OCI-LY1 (cell line): ENCODE data around the gene BMPER.

Experiments
- CTCF ChIP-seq: fragments of 200-600 bp; sonication (generic), shearing (Covaris generic); IDR thresholded peaks from 2 replicates; pipeline ENCODE4 v1.5.1; 2017; ENCODE audit warnings: mild to moderate bottlenecking, antibody characterized with exemption, low read length, moderate library complexity, mixed read lengths
- EZH2 ChIP-seq: fragments of 200-600 bp; sonication (generic), shearing (Covaris generic); IDR thresholded peaks from 2 replicates; pipeline ENCODE4 v1.8.0; 2017; ENCODE audit warnings: borderline replicate concordance, mixed run types, mild to moderate bottlenecking, antibody characterized with exemption, low read length, moderate library complexity, mixed read lengths

GRCh38 chr7:34130558-34131295 is 225.4 kb downstream of the BMPER start:
- TF ChIP-seq CTCF (no peak), EZH2 (no peak)
